ENCODE measurements around the gene WDFY4.

GRCh38 chr10:48958598-48959190, 274.0 kb downstream of the WDFY4 start:
- TF ChIP-seq CTCF (IDR thresholded peaks at IDR 0.05; ENCODE audit: insufficient read depth, low read depth, low read length) (no peak), EZH2 (IDR thresholded peaks at IDR 0.05; ENCODE audit: insufficient read depth, low read length) (no peak)

Data from astrocyte (in vitro differentiated cells and primary cell).